OCI-M1 (cell line): ENCODE measurements around the gene PLPP3.

Source experiments
- DNase-seq: peaks from one replicate; lab custom pipeline; 2025; lab: John Stamatoyannopoulos, UW

PLPP3 gene

GRCh38 chr1:56496158-56496557 is 83.2 kb downstream of the PLPP3 start:
- DNase-seq = no peak

DNA sequence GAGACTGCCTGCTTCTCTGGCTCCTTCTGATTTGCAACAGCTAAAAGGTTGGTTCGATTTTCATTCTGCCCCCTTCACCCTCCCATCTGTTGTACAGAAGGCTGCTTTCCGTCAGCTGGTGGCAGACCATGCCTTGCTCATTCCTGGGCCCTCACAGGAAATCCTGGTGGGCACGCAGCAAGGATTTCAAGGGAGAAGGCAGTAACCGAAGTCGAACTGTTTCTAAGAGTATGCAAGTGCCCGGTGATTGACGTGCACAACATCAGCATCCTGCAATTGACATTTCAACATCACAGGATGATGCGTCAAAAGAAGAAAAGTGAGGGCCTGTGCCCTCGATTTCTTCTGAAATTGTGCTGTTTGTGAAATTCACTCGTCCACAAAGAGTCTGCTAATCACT is 83.8 kb downstream of the PLPP3 start:
- DNase-seq = no peak

- DNase-seq = no peak
Observed at GRCh38 chr1:56494306-56494705, 85.1 kb downstream of the PLPP3 start.

DNA sequence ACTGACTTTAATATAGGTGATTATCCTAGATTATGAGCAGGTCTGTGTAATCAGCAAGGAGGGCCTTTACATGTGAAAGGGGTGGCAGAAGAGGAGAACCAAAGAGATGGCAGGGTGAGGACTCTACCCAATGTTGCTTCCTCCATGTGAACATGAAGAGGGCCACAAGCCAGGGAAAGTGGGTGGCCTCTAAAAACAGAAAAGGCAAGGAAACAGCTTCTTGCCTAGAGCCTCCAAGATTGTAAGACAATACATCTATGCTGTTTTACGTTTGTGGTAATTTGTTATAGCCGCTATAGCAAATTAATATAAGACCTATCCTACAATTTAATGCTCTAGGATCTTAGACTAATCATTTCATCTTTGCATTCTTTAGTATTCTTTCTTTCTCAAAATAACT is 85.5 kb downstream of the PLPP3 start:
- no peak for DNase-seq

- DNase-seq = no peak
Observed at GRCh38 chr1:56491441-56491840, 87.9 kb downstream of the PLPP3 start.

- no peak for DNase-seq
Observed at GRCh38 chr1:56490619-56491018, 88.7 kb downstream of the PLPP3 start.

- DNase-seq = no peak
Observed at GRCh38 chr1:56489695-56490094, 89.7 kb downstream of the PLPP3 start.

DNA sequence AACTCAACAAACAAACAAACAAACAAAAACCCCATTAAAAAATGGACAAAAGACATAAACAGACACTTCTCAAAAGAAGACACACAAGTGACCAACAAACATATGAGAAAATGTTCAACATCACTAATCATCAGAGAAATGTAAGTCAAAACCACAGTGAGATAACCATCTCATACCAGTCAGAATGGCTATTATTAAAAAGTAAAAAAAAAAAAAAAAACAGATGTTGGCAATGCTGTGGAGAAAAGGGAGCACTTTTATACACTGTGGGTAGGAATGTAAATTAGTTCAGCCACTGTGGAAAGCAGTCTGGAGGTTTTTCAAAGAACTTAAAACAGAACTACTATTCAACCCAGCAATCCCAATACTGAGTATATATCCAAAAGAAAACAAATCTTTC is 94.7 kb downstream of the PLPP3 start:
- no peak for DNase-seq

DNA sequence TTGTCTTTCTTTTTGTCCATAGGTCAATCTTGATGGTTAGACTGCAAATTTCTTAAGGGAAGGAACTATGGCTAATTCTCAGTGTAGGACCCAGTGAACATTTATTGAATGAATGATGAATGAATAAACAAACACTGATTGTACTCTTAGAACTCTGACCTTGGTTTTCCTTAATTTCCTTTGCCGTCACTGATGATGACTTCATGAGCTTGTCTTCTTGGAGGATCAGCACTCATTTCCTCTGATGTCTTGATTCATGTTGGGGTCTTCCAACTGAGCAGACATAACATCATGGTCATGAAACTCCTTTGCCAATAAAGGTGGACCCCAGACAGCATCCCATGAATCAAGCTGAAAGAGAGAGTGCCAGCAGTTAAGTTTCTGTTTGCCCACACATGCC is 96.3 kb downstream of the PLPP3 start:
- DNase-seq = no peak

- DNase-seq = no peak
Observed at GRCh38 chr1:56482486-56482885, 96.9 kb downstream of the PLPP3 start.

- DNase-seq = no peak
Observed at GRCh38 chr1:56481140-56481694, 98.1 kb downstream of the PLPP3 start.

DNA sequence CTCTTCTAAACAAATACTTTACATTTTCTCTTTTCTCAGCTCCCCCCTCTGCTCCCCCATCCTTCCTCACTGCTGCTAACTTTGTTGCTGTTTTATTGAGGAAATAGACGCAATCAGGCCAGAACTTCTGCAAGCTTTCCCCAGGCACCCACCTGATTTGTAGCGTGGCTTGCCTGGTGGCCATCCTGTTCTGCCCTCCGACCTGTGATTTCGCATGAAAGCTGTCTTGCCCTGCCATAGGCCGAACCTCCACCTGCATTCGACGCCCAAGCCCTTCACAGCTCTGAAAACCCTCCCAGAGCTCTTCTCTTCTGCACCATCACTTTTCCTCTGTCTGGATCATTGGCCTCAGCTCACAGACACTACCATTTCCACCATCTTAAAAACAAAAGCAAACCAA is 100.6 kb downstream of the PLPP3 start:
- DNase-seq = no peak

DNA sequence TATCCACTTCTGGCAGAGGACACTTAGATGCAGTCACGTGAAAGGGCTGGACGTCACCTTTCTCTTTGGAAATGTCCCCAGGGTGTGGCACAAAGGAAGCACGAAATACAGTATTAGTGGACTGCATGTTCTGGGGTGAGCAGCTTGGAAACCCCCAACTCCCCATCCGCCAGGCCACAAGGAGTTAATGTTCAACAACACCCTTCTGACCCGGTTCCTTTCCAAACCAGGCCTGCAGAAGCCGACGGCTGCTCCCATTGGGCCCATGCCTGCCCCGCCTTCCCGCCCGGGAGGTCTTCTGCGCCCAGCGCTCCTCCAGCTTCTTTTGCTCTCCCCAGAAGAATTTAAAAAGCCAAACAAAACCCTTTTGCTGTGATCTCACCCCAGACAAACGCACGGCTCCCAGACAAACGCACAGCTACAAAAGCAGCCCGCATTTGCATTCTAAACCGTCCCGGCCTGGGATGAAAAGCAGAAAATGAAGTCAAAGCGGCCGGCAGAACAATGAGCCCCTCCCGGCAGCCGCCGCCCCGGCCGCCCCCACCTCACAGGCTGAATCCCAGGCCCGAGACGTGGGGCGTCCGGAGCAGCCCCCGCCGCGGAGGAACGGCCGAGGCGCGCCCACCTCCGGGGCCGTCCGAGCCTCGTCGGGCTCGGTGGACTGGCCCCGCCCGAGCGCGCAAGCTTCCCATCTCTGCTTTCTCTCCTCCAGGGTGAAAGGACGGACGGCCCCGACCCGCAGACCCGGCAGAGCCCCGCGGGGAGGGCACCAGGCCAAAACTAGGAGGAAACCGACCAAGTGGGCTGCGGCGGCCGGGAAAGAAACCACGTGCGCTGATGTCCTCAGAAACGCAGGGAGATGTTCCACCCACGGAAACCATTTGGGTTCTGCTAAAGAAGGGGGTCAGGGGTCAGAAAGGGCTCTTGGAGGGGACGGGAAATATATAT is 101.9 kb downstream of the PLPP3 start:
- no peak for DNase-seq

- no peak for DNase-seq
Observed at GRCh38 chr1:56473582-56474270, 105.6 kb downstream of the PLPP3 start.

- peak; percentile 60 for DNase-seq
Observed at GRCh38 chr1:56472860-56473259, 106.5 kb downstream of the PLPP3 start.

DNA sequence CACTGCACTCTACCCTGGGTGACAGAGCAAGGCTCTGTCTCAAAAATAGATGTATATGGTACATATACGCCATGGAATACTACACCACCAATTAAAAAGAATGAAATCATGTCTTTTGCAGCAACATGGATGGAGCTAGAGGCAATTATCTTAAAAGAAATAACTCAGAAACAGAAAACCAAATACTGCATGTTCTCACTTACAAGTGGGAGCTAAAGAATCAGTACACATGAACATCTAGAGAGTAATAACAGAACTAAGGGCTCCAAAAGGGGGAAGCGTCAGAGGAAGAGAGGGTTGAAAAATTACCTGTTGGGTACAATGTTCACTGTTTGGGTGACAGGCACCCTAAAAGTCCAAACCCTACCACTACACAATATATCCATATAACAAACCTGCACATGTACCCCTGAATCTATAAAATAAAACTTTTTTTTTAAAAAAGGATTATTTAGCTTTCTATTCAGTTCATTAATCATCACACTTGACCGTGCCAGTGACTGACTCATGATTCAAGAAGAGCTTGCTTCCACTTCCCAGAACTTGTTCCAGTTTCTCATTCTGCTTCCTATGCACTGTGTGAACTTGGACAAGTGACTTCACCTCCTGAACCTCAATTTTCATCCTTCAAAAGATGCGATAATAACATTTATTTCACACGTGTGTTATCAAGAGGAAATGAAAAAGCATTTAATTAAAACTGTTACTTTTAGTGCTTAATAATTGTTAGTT is 109.6 kb downstream of the PLPP3 start:
- no peak for DNase-seq

- no peak for DNase-seq
Observed at GRCh38 chr1:56468518-56468917, 110.8 kb downstream of the PLPP3 start.

- DNase-seq = no peak
Observed at GRCh38 chr1:56466538-56466937, 112.8 kb downstream of the PLPP3 start.

- DNase-seq = no peak
Observed at GRCh38 chr1:56464294-56464693, 115.1 kb downstream of the PLPP3 start.

GRCh38 chr1:56463376-56463775 is 116.0 kb downstream of the PLPP3 start:
- no peak for DNase-seq

GRCh38 chr1:56462209-56462608 is 117.2 kb downstream of the PLPP3 start:
- DNase-seq = no peak
